ENCODE measurements around the gene TOR1B.
"Not testable (repeated sequence)": the region's sequence is repeated elsewhere in the genome, so short reads cannot be mapped to it uniquely, and the experiment has no call there.

TOR1B gene, protein sequence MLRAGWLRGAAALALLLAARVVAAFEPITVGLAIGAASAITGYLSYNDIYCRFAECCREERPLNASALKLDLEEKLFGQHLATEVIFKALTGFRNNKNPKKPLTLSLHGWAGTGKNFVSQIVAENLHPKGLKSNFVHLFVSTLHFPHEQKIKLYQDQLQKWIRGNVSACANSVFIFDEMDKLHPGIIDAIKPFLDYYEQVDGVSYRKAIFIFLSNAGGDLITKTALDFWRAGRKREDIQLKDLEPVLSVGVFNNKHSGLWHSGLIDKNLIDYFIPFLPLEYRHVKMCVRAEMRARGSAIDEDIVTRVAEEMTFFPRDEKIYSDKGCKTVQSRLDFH

DNA sequence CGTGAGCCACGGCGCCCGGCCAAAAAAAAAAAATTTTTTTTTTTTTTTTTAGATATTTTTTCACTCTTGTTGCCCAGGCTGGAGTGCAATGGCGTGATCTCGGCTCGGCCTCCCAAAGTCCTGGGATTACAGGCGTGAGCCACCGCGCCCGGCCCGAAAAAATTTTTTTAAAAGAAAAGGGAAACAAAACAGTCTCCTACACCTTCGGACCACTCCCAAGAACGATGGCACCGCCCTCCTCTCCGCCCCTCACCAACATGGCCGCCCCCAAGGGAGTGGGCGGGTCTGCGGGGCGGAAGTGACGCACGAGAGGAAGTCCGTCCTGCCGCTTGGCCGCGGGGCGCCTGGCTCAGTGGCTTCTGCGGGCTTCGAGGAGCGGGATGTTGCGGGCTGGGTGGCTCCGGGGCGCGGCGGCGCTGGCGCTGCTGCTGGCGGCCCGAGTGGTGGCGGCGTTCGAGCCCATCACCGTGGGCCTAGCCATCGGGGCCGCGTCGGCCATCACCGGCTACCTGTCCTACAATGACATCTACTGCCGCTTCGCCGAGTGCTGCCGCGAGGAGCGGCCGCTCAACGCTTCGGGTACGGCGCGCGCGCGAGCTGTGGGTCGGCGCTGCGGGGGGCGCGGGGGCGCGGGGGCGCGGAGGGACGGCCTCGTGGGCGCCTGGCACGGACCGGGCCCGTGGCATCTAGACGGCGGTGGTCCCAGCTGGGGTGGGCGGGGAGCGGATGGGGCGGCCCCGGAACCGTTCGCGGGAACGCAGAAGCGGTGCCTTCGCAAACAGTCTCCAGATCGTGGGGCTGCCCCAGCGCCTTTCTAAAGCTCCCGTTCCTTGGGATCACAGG lies at the start of gene TOR1B:
TSS of gene TOR1B (plus strand) at position 352 of the 843 bp plus-strand sequence. CDS start at position 381, 29 bp downstream.
- peak within 1 kb of the TSS; percentile 91 for H3K4me3 ChIP-seq (ENCODE audit: low read depth, low read length)
- TF ChIP-seq, protein P1, sequence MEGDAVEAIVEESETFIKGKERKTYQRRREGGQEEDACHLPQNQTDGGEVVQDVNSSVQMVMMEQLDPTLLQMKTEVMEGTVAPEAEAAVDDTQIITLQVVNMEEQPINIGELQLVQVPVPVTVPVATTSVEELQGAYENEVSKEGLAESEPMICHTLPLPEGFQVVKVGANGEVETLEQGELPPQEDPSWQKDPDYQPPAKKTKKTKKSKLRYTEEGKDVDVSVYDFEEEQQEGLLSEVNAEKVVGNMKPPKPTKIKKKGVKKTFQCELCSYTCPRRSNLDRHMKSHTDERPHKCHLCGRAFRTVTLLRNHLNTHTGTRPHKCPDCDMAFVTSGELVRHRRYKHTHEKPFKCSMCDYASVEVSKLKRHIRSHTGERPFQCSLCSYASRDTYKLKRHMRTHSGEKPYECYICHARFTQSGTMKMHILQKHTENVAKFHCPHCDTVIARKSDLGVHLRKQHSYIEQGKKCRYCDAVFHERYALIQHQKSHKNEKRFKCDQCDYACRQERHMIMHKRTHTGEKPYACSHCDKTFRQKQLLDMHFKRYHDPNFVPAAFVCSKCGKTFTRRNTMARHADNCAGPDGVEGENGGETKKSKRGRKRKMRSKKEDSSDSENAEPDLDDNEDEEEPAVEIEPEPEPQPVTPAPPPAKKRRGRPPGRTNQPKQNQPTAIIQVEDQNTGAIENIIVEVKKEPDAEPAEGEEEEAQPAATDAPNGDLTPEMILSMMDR (IDR thresholded peaks at IDR 0.05; ENCODE audit: insufficient read depth, low read depth, low read length, missing control alignments): no peak
- peak; percentile 95 for DNase-seq (ENCODE audit: low read depth)

DNA sequence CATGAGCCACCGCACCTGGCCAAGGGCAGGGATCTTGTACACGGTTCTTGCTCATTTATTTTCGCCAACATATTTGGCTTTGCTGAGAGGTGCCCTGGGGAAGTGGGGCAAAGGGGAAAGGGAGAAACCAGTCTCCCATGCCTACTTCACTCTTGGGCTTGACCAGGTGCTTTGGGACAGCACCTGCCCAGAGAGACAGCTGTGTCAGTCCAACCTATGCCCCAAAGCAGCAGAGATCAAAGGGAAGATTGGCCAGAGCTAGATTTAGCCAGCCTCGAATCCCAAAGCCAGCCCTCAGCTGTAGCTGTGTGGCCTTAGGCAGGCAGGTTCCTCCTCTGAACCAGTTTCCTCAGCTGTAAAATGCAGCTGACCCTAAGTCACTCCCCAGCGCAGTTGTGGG lies 47.8 kb upstream of the TOR1B start:
- H3K4me3 ChIP-seq (ENCODE audit: low read depth, low read length): no peak overlapping the region
- TF ChIP-seq, protein P1 (IDR thresholded peaks at IDR 0.05; ENCODE audit: insufficient read depth, low read depth, low read length, missing control alignments): no peak
- DNase-seq (ENCODE audit: low read depth): no peak

DNA sequence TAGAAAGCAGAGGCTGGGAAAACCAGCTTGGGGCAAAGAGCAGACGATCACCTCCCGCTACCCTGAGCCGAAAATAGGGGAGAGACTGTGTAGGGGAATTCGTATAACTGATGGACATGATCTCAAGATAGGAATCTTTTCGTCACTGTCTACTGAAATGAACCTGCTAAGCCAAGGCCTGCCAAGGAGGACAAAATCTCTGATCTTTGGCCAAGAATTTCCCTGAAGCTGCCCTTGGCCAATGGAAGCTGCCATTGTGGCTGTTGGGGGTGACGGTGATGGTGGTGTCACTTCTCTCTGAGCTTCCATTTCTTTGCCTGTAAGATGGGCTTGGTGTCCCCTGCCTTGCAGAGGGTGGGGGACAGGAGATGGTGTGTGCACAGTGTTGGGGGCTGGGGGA lies 46.8 kb upstream of the TOR1B start:
- DNase-seq (ENCODE audit: low read depth): no peak
- no peak overlapping the region for H3K4me3 ChIP-seq (ENCODE audit: low read depth, low read length)
- TF ChIP-seq, protein P1 (IDR thresholded peaks at IDR 0.05; ENCODE audit: insufficient read depth, low read depth, low read length, missing control alignments): no peak

DNA sequence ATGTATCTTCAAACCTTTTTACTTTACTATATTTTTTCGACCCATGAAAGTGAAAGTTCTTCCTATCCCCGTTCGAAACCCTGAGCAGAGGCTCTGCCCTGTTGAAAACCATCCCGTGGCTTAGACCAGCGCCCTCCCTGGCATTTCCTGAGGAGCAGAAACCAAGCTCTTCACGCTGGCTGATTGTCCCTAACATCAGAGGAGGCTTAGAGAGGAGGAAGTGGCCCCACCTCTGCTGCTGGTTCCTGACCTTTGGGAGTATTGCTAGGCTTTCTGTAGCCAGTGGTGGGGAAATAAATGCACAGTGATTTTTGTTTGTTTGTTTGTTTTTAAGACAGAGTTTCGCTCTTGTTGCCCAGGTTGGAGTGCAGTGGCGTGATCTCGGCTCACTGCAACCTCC lies 45.9 kb upstream of the TOR1B start:
- DNase-seq (ENCODE audit: low read depth): peak; percentile 33
- no peak overlapping the region for H3K4me3 ChIP-seq (ENCODE audit: low read depth, low read length)
- TF ChIP-seq, protein P1 (IDR thresholded peaks at IDR 0.05; ENCODE audit: insufficient read depth, low read depth, low read length, missing control alignments): no peak

DNA sequence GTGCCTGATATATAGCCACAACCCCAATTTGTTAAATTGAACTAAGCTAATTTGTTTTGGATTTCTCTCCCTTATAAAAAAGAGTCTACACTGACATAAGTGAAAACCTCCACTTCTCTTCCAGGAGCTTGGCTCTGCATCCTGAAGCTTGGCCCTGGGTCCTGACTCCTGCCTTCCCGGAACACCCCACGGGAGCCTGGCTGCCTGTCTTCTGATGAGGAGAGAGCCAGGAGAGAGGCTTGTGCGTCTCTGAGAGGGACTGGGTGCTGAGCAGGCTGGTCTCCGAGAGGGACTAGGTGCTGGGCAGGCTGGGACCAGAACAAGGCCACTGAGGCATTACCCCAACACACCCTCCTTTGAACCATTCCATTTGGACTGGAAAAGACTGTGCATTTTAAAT lies 43.7 kb upstream of the TOR1B start:
- TF ChIP-seq, protein P1 (IDR thresholded peaks at IDR 0.05; ENCODE audit: insufficient read depth, low read depth, low read length, missing control alignments): no peak
- DNase-seq (ENCODE audit: low read depth): no peak
- no peak overlapping the region for H3K4me3 ChIP-seq (ENCODE audit: low read depth, low read length)

DNA sequence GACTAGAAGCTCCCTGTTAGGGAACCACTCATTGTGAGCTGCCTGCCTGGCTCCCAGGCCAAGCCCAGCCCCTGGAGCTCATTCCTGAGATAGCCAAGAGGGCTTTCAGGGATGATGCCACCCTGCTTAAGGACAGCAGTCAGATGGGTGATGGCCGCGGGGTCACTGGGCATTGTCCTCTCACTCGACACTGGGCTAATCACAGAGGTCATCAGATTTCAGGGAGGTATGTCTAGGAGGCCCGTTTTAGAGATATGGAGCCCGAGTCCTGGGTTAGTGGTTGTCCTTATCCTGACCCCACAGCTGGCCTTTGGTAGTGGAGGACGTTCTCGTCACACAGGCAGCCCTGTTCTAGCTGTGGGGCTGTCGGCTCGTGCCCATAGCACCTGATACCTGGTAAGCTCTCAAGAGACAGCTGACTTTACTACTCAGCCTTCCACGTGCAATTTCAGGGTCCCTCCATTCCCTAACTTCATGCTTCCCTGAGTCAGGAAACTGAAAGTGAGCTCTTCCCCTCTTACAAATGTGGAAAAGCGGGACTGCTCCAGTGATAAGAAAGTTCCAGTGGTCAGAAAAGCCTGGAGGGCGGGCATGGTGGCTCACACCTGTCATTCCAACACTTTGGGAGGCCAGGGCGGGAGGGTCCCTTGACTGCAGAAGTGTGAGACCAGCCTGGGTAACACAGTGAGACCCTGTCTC lies 43.0 kb upstream of the TOR1B start:
- no peak for DNase-seq (ENCODE audit: low read depth)
- TF ChIP-seq, protein P1 (IDR thresholded peaks at IDR 0.05; ENCODE audit: insufficient read depth, low read depth, low read length, missing control alignments): no peak
- H3K4me3 ChIP-seq (ENCODE audit: low read depth, low read length): no peak overlapping the region

DNA sequence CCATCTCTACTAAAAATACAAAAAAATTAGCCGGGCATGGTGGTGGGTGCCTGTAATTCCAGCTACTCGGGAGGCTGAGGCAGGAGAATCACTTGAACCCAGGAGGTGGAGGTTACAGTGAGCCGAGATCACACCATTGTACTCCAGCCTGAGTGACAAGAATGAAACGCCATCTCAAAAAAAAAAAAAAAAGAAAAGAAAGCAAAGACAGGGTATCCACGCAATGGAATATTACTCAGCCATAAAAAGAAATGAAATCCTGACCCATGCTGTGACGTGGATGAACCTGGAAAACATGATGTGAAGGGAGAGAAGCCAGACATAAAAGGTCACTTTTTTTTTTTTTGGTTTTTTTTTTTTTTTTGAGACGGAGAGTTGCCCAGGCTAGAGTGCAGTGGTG lies 42.2 kb upstream of the TOR1B start:
- not testable (repeated sequence) for DNase-seq (ENCODE audit: low read depth)

More for the DNA sequence above, 42.2 kb upstream of the TOR1B start:
- H3K4me3 ChIP-seq (ENCODE audit: low read depth, low read length): not testable (repeated sequence)

Measured in GM12865 (cell line).